ENCODE results near the gene ITGB1BP1. TPM values are rescaled to one million over a fixed set of nuclear protein-coding genes. Genes with fewer than 3 reads are reported as not detected.
A peak's percentile ranks its signal among the peaks of the same experiment; 100 is the strongest.

The ITGB1BP1 gene, protein sequence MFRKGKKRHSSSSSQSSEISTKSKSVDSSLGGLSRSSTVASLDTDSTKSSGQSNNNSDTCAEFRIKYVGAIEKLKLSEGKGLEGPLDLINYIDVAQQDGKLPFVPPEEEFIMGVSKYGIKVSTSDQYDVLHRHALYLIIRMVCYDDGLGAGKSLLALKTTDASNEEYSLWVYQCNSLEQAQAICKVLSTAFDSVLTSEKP
- total RNA-seq: 100 to 1,000 TPM; 137 to 164 TPM

DNA sequence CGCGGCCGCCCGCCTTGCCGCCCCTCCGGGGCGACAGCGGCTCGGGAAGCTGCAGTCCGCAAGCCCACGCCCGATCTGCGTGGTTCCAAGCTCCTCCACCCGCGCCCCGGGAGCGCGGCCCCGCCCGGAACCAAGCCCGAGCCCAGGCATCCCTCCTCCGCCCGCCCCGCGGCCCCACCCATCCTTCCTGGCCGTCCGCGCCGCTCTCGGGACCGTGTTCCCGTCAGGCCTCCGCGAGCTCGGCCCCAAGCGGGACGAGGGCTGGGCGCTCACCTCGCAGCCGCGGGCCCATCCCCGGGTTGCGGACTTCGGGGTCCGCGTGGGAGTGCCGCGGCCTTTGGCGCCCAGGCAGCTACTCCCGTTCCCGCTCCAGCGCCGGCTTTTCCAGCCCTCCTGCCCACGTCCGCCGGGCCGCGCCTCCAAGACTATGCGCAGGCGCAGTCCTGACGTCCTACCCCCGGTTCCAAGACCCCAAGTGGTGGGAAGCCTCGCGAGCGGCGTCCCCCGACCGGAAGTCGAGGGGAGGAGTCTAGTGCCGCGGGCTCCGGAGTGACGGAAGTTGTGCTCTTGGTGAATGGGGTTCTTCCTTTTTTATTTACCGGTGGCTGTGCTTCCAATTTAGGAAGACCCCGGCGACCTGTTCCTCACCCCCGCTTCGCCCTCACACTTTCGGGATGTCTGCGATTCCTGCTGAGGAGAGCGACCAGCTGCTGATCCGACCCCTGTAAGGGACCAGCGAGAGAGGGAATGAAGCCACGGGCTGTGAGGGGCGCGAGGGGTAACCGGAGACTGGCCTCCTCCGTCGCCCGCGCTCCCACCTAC lies at the start of gene ITGB1BP1, which contains the start of gene CPSF3:
Gene ITGB1BP1, minus strand, starts transcription at position 429 of the 822 bp plus-strand sequence. CDS start 4,831 bp downstream, outside the sequence.
Gene CPSF3, plus strand, starts transcription at position 555 of the 822 bp plus-strand sequence. Its CDS starts 120 bp downstream, at position 675.
- no peaks in the 10 kb centered on the region for H3K27me3 Mint-ChIP-seq
- no peak within 1 kb of the TSS for H3K27ac Mint-ChIP-seq
- DNase-seq (peak; percentile 99), ATAC-seq (peak; percentile 90)
- H3K36me3 Mint-ChIP-seq: peaks cover 15% of the 10 kb centered on the region
- H3K4me1 Mint-ChIP-seq: peaks cover 35% of the 10 kb centered on the region
- H3K4me3 Mint-ChIP-seq: no peak within 1 kb of the TSS
- CTCF ChIA-PET: interaction anchor here (1.0 to 1.8 kb wide), 4 partner anchors 10 to 284 kb away, joined by 3 to 7 read pairs (median 4); partner anchors contain the start of gene IAH1
- no peaks in the 10 kb centered on the region for H3K9me3 Mint-ChIP-seq (ENCODE audit: low read depth)

- H3K27ac Mint-ChIP-seq: no peak overlapping the region
- no peaks in the 10 kb centered on the region for H3K9me3 Mint-ChIP-seq (ENCODE audit: low read depth)
- CTCF ChIA-PET: interaction anchor here (1.1 to 2.2 kb wide), 3 partner anchors 83 to 327 kb away, joined by 4 to 14 read pairs (median 6); partner anchors contain the start of gene ADAM17
- peaks cover 33% of the 10 kb centered on the region for H3K4me1 Mint-ChIP-seq
- H3K4me3 Mint-ChIP-seq: no peak overlapping the region
- ATAC-seq (no peak), DNase-seq (peak; percentile 34)
- H3K27me3 Mint-ChIP-seq: no peaks in the 10 kb centered on the region
- H3K36me3 Mint-ChIP-seq: peaks cover 42% of the 10 kb centered on the region
Measured at GRCh38 chr2:9472511-9472910, 49.2 kb upstream of the ITGB1BP1 start.

GRCh38 chr2:9471206-9471605 lies 47.9 kb upstream of the ITGB1BP1 start:
- Mint-ChIP-seq H3K36me3 (peaks cover 34% of the 10 kb centered on the region), H3K4me1 (peaks cover 20% of the 10 kb centered on the region), H3K9me3 (ENCODE audit: low read depth) (no peaks in the 10 kb centered on the region), H3K27me3 (no peaks in the 10 kb centered on the region), H3K27ac (no peak overlapping the region), H3K4me3 (no peak overlapping the region)
- peak; percentile 4 for DNase-seq
- CTCF ChIA-PET: interaction anchor here (1.1 kb wide), 1 partner anchor 9 kb away, joined by 4 read pairs; no protein-coding TSS in a partner anchor
- no peak for ATAC-seq

- no peaks in the 10 kb centered on the region for H3K9me3 Mint-ChIP-seq (ENCODE audit: low read depth)
Measured at GRCh38 chr2:9467687-9468086, 44.4 kb upstream of the ITGB1BP1 start.

GRCh38 chr2:9466147-9466683 lies 42.9 kb upstream of the ITGB1BP1 start:
- peaks cover 15% of the 10 kb centered on the region for H3K4me1 Mint-ChIP-seq
- DNase-seq (no peak), ATAC-seq (no peak)
- H3K27ac Mint-ChIP-seq: peak overlapping the region; percentile 25
- H3K27me3 Mint-ChIP-seq: no peaks in the 10 kb centered on the region
- CTCF ChIA-PET: no interaction called here
- H3K9me3 Mint-ChIP-seq (ENCODE audit: low read depth): no peaks in the 10 kb centered on the region
- no peak overlapping the region for H3K4me3 Mint-ChIP-seq
- H3K36me3 Mint-ChIP-seq: peaks cover 25% of the 10 kb centered on the region

More at GRCh38 chr2:9467687-9468086, 44.4 kb upstream of the ITGB1BP1 start:
- no peak overlapping the region for H3K4me3 Mint-ChIP-seq
- no peaks in the 10 kb centered on the region for H3K27me3 Mint-ChIP-seq
- H3K36me3 Mint-ChIP-seq: peaks cover 29% of the 10 kb centered on the region
- no peak overlapping the region for H3K27ac Mint-ChIP-seq
- ATAC-seq (no peak), DNase-seq (peak; percentile 21)
- CTCF ChIA-PET: no interaction called here
- H3K4me1 Mint-ChIP-seq: peaks cover 13% of the 10 kb centered on the region

DNA sequence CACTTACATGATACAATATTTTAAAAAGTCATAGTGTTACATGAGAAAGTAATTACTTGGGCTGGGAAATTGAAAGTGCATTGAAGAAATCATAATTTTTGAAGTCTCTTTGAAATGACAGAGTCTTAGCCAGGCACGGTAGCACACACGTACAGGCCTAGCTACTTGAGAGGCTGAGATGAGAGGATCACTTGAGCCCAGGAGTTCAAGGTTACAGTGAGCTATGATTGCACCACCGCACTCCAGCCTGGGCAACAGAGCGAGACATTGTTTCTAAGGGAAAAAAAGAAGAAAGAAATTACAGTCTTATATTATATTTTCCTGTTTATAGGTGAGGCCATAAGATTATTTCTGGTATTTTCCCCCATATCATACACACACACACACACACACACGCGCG lies 41.8 kb upstream of the ITGB1BP1 start:
- Mint-ChIP-seq H3K27me3 (no peaks in the 10 kb centered on the region), H3K27ac (no peak overlapping the region), H3K4me3 (no peak overlapping the region), H3K4me1 (peaks cover 15% of the 10 kb centered on the region), H3K9me3 (ENCODE audit: low read depth) (no peaks in the 10 kb centered on the region), H3K36me3 (peaks cover 24% of the 10 kb centered on the region)
- CTCF ChIA-PET: interaction anchor here (1.3 kb wide), 1 partner anchor 9 kb away, joined by 6 read pairs; the partner anchor contains the start of gene IAH1
- no peak for DNase-seq
- no peak for ATAC-seq

- Mint-ChIP-seq H3K36me3 (peaks cover 29% of the 10 kb centered on the region), H3K27ac (peak overlapping the region; percentile 73), H3K4me1 (peaks cover 15% of the 10 kb centered on the region), H3K27me3 (no peaks in the 10 kb centered on the region), H3K4me3 (no peak overlapping the region), H3K9me3 (ENCODE audit: low read depth) (no peaks in the 10 kb centered on the region)
- peak; percentile 96 for ATAC-seq
- DNase-seq: peak; percentile 76
- CTCF ChIA-PET: no interaction called here
Measured at GRCh38 chr2:9463698-9464034, 40.3 kb upstream of the ITGB1BP1 start.

DNA sequence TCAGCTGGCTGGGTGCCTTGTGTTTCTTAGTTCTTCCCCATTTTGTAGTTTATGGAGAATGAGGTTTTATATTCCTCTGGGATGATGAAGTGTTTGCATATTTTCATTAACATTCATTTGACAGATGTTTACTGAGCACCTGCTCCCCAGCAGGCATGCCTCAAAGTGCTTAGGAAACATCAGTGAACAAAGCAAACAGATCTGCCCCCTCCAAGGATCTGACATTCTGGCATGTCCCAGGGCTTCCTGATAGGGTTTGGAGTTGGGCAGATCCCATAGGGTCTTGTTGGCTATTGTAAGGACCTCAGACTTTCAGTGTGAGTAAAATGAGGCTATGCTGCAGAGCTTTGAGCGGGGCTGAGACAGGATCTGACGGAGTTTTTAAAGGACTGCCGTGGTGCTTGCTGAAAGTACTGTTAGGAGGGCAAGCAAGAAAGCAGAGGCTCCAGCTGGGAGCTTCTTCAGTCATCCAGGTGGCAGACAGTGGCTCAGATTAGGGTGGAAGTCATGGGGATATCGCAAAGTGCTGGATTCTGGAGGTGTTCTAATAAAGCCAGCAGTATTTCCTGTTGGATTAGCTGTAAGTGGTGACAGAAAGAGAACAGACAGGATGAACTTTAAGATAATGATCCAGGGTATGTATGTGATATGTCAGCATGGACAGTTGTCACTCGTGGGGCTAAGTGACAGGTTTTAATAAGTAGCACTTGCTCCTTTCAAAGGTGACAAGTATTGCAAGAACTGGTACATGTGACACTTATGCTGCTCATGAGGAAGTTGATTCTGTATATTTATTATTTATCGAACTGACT lies 39.8 kb upstream of the ITGB1BP1 start:
- H3K4me3 Mint-ChIP-seq: no peak overlapping the region
- H3K36me3 Mint-ChIP-seq: peaks cover 30% of the 10 kb centered on the region
- no peak for DNase-seq
- peak; percentile 58 for ATAC-seq
- H3K27ac Mint-ChIP-seq: peak overlapping the region; percentile 73
- CTCF ChIA-PET: no interaction called here
- H3K4me1 Mint-ChIP-seq: peaks cover 15% of the 10 kb centered on the region
- no peaks in the 10 kb centered on the region for H3K9me3 Mint-ChIP-seq (ENCODE audit: low read depth)
- no peaks in the 10 kb centered on the region for H3K27me3 Mint-ChIP-seq

DNA sequence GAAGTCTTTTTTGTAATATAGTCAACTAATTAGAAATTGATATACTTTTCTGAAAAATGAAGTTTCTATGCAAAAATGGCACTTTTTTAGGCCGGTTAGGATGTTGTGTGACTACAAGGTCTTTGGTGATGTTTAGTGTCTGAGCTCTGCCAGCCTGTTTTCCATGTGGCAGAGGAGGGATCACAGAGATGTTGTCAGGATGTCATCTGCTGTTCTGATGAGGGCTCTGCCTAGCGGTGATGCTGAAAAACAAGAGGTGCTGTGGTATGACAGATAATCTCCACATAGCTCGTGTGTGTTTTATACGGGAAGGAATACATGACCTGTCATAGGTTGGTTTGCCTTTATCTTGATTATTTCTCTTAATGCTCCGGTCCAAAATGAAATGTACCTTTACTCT lies 39.0 kb upstream of the ITGB1BP1 start:
- H3K4me1 Mint-ChIP-seq: peaks cover 15% of the 10 kb centered on the region
- CTCF ChIA-PET: interaction anchor here (0.7 to 1.3 kb wide), 2 partner anchors 8 to 125 kb away, joined by 3 to 4 read pairs; no protein-coding TSS in a partner anchor
- H3K27ac Mint-ChIP-seq: no peak overlapping the region
- H3K27me3 Mint-ChIP-seq: no peaks in the 10 kb centered on the region
- H3K4me3 Mint-ChIP-seq: no peak overlapping the region
- peaks cover 33% of the 10 kb centered on the region for H3K36me3 Mint-ChIP-seq
- ATAC-seq (no peak), DNase-seq (no peak)
- H3K9me3 Mint-ChIP-seq (ENCODE audit: low read depth): no peaks in the 10 kb centered on the region

DNA sequence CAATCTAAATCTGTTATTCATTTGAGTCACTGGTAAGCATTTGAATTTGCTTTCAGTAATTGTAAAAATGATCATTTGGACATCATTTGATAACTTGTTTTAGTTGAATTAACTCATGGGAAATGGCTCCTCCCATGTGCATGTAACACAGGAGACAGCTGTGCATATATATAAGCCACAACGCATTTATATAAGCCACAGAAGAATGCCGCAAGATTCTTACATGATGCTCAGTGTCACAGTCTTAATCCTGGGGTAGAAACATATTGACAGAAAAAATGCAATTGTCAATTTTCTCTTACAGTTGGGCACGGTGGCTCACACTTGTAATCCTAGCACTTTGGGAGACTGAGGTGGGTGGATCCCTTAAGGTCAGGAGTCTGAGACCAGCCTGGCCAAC lies 37.8 kb upstream of the ITGB1BP1 start:
- Mint-ChIP-seq H3K27ac (no peak overlapping the region), H3K4me1 (peaks cover 15% of the 10 kb centered on the region), H3K4me3 (no peak overlapping the region), H3K36me3 (peaks cover 32% of the 10 kb centered on the region), H3K9me3 (ENCODE audit: low read depth) (no peaks in the 10 kb centered on the region), H3K27me3 (no peaks in the 10 kb centered on the region)
- DNase-seq (no peak), ATAC-seq (no peak)
- CTCF ChIA-PET: interaction anchor here (0.6 to 1.3 kb wide), 2 partner anchors 9 to 26 kb away, joined by 3 to 4 read pairs; no protein-coding TSS in a partner anchor

- Mint-ChIP-seq H3K4me1 (peaks cover 15% of the 10 kb centered on the region), H3K36me3 (peaks cover 29% of the 10 kb centered on the region), H3K4me3 (no peak overlapping the region), H3K9me3 (ENCODE audit: low read depth) (no peaks in the 10 kb centered on the region), H3K27me3 (no peaks in the 10 kb centered on the region), H3K27ac (no peak overlapping the region)
- no peak for DNase-seq
- no peak for ATAC-seq
- CTCF ChIA-PET: interaction anchor here (0.6 kb wide), 1 partner anchor 26 kb away, joined by 3 read pairs; no protein-coding TSS in a partner anchor
Measured at GRCh38 chr2:9460441-9461017, 37.2 kb upstream of the ITGB1BP1 start.

DNA sequence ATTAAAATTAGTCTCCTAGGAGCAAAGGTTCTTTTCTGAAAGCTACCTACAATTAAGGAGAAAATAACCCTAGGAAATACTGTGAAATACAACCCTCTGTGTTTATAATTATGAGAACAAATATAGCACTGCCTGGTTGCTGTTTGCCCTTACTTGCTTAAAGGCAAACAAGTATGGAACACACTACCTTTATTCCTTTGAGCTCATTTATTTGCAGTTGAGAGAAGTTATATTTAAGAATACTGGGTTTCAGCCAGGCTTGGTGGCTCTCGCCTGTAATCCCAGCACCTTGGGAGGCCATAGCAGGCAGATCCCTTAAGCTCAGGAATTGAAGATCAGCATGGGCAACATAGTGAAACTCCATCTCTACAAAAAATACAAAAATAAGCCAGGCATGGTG lies 27.9 kb upstream of the ITGB1BP1 start:
- no peak for DNase-seq
- H3K27me3 Mint-ChIP-seq: no peaks in the 10 kb centered on the region
- H3K36me3 Mint-ChIP-seq: peaks cover 32% of the 10 kb centered on the region
- CTCF ChIA-PET: no interaction called here
- no peak for ATAC-seq
- H3K4me1 Mint-ChIP-seq: no peaks in the 10 kb centered on the region
- H3K4me3 Mint-ChIP-seq: no peak overlapping the region
- no peak overlapping the region for H3K27ac Mint-ChIP-seq
- no peaks in the 10 kb centered on the region for H3K9me3 Mint-ChIP-seq (ENCODE audit: low read depth)

All from activated CD8-positive, alpha-beta memory T cell treated with anti-CD3 and anti-CD28 coated beads, Interleukin-2, amount 10 ng/mL, durations not matched to agents 7 days and 5 days (primary cell).